GM12878 (cell line): ENCODE results near the gene KRT12. TPM values are rescaled to one million over a fixed set of nuclear protein-coding genes. Genes with fewer than 3 reads are reported as not detected.

ENCODE experiments used
- ASH2L ChIP-seq: fragments of 300-600, 200-600 bp; sonication (generic); IDR thresholded peaks from 2 replicates; pipeline ENCODE4 v1.6.1; 2017; ENCODE audit warnings: low read depth, mild to moderate bottlenecking, borderline replicate concordance
- BCL11A ChIP-seq: IDR thresholded peaks from 2 replicates; pipeline ENCODE4 v1.6.1; 2011; ENCODE audit warnings: low read depth, low read length
- BMI1 ChIP-seq: fragments of 450-650 bp; IDR thresholded peaks from 2 replicates; pipeline ENCODE4 v1.6.1; 2016; ENCODE audit warnings: mild to moderate bottlenecking, moderate library complexity, borderline replicate concordance
- CHD1 ChIP-seq: IDR thresholded peaks from 2 replicates; pipeline ENCODE4 v1.6.1; 2012; ENCODE audit warnings: low read depth, low read length, improper control_type of control experiment
- CHD2 ChIP-seq: IDR thresholded peaks from 2 replicates; pipeline ENCODE4 v1.6.1; 2011; ENCODE audit warnings: low read depth, low read length, improper control_type of control experiment, borderline replicate concordance
- CREM ChIP-seq: IDR thresholded peaks from 2 replicates; pipeline ENCODE4 v1.6.1; 2014; ENCODE audit warnings: antibody characterized with exemption, low read depth
- ESRRA ChIP-seq: IDR thresholded peaks from 2 replicates; pipeline ENCODE4 v1.6.1; 2012; ENCODE audit warnings: mild to moderate bottlenecking, low read length, improper control_type of control experiment
- HCFC1 ChIP-seq: fragments of 150-350 bp; IDR thresholded peaks from 2 replicates; pipeline ENCODE4 v1.6.1; 2014; ENCODE audit warnings: low read length
- IKZF1 ChIP-seq: fragments of 450-650 bp; conservative IDR thresholded peaks from 2 replicates; pipeline ENCODE4 v1.6.1; 2017; ENCODE audit warnings: antibody characterized with exemption, mild to moderate bottlenecking
- IKZF2 ChIP-seq, 2 experiments: fragments of 450-650 bp; IDR thresholded peaks; 2 replicates each; pipeline ENCODE4 v1.6.1; 2017; ENCODE audit warnings: mild to moderate bottlenecking in 2 of 2, moderate library complexity in 2 of 2
- MYC ChIP-seq: IDR thresholded peaks from 2 replicates; pipeline ENCODE4 v1.6.1; 2011; ENCODE audit warnings: mild to moderate bottlenecking, low read length, moderate library complexity, inconsistent platforms; ENCODE audit not compliant: insufficient read depth, insufficient replicate concordance, insufficient read length, severe bottlenecking
- NR2C1 ChIP-seq: fragments of 450-650 bp; IDR thresholded peaks from 2 replicates; pipeline ENCODE4 v1.6.1; 2017; ENCODE audit warnings: antibody characterized with exemption, mild to moderate bottlenecking, moderate library complexity
- REST ChIP-seq: IDR thresholded peaks from 2 replicates; pipeline ENCODE4 v1.6.1; 2012; ENCODE audit warnings: mild to moderate bottlenecking, low read depth, low read length
- RFX5 ChIP-seq: IDR thresholded peaks from 2 replicates; pipeline ENCODE4 v1.6.1; 2011; ENCODE audit warnings: low read depth, low read length, improper control_type of control experiment
- SMAD1 ChIP-seq: fragments of 450-650 bp; IDR thresholded peaks from 2 replicates; pipeline ENCODE4 v1.6.1; 2018; ENCODE audit warnings: mild to moderate bottlenecking, low read depth; ENCODE audit not compliant: partially characterized antibody
- SUPT20H ChIP-seq: IDR thresholded peaks from 2 replicates; pipeline ENCODE4 v1.6.1; 2011; ENCODE audit warnings: low read depth, mild to moderate bottlenecking, low read length, moderate library complexity, borderline replicate concordance; ENCODE audit not compliant: control insufficient read depth
- YBX1 ChIP-seq: fragments of 450-650 bp; IDR thresholded peaks from 2 replicates; pipeline ENCODE4 v1.6.1; 2016; ENCODE audit warnings: antibody characterized with exemption
- ZBED1 ChIP-seq: IDR thresholded peaks from 2 replicates; pipeline ENCODE4 v1.6.1; 2016; ENCODE audit warnings: borderline replicate concordance
- ZNF274 ChIP-seq: IDR thresholded peaks from one replicate; pipeline ENCODE4 v1.8.0; 2011; ENCODE audit not compliant: insufficient read length, insufficient read depth
- polyA plus RNA-seq, 11 experiments: library from polyadenylated mRNA; depleted of rRNA in 4 of 11; unstranded in 6 of 11; stranded (reverse) in 5 of 11; fragments of >200 nt; fragmentation: Nextera tagmentation in 4 of 11; fragmentation: Illumina TruSeq in 1 of 11; extraction: Ambion mirVana in 4 of 11; extraction: Trizol in 1 of 11; gene quantifications; 1 replicate in 1 of 11; 2 replicates in 10 of 11; pipeline versions ENCODE4 v1.2.1 to v1.2.3, GENCODE V29; 2011 to 2016; ENCODE audit warnings: inconsistent platforms in 2 of 11, missing spikeins in 2 of 11, low read depth in 1 of 11
- total RNA-seq, 4 experiments: library from RNA; depleted of rRNA in 3 of 4; stranded (reverse); fragments of >200 nt in 3 of 4; fragmentation: Illumina TruSeq in 1 of 4; extraction: Trizol in 1 of 4; gene quantifications; 2 replicates each; pipeline versions ENCODE4 v1.2.1 to v1.2.3, GENCODE V29; 2013 to 2021
- TF ChIP-seq, protein P1 (sequence below): fragments of 450-650 bp; IDR thresholded peaks from 2 replicates; pipeline ENCODE4 v1.6.1; 2017; ENCODE audit warnings: low read depth, mild to moderate bottlenecking, moderate library complexity
- TF ChIP-seq, protein P2 (sequence below): fragments of 450-650 bp; IDR thresholded peaks from 2 replicates; pipeline ENCODE4 v1.6.1; 2016; ENCODE audit warnings: mild to moderate bottlenecking
- TF ChIP-seq, protein P3 (sequence below): IDR thresholded peaks from 2 replicates; pipeline ENCODE4 v1.6.1; 2011; ENCODE audit warnings: mild to moderate bottlenecking, low read depth, low read length, moderate library complexity; ENCODE audit not compliant: insufficient replicate concordance

The KRT12 gene
- total and polyA plus RNA-seq, 10 of the 15 experiments (the other 5 are each of a cell fraction or from before 2014, with no cell fraction given): not detected

- TF ChIP-seq, protein P1, sequence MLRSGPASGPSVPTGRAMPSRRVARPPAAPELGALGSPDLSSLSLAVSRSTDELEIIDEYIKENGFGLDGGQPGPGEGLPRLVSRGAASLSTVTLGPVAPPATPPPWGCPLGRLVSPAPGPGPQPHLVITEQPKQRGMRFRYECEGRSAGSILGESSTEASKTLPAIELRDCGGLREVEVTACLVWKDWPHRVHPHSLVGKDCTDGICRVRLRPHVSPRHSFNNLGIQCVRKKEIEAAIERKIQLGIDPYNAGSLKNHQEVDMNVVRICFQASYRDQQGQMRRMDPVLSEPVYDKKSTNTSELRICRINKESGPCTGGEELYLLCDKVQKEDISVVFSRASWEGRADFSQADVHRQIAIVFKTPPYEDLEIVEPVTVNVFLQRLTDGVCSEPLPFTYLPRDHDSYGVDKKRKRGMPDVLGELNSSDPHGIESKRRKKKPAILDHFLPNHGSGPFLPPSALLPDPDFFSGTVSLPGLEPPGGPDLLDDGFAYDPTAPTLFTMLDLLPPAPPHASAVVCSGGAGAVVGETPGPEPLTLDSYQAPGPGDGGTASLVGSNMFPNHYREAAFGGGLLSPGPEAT: 0 out of 2 replicates have a peak, but pooled peaks have one; percentile 16
- TF ChIP-seq ASH2L: no peak
- TF ChIP-seq CREM: no peak
- TF ChIP-seq REST: no peak
- TF ChIP-seq ZBED1: no peak
- peak; percentile 37; the same call in 1 of the 2 replicates for TF ChIP-seq HCFC1
- TF ChIP-seq SUPT20H: no peak
- no peak for TF ChIP-seq MYC
- 0 out of 4 replicates have a peak, but pooled peaks of 1 of the 2 experiments have one; percentile 22 for TF ChIP-seq IKZF2 (IDR thresholded peaks at IDR 0.05)
- TF ChIP-seq RFX5: no peak
- TF ChIP-seq, protein P2, sequence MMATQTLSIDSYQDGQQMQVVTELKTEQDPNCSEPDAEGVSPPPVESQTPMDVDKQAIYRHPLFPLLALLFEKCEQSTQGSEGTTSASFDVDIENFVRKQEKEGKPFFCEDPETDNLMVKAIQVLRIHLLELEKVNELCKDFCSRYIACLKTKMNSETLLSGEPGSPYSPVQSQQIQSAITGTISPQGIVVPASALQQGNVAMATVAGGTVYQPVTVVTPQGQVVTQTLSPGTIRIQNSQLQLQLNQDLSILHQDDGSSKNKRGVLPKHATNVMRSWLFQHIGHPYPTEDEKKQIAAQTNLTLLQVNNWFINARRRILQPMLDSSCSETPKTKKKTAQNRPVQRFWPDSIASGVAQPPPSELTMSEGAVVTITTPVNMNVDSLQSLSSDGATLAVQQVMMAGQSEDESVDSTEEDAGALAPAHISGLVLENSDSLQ: no peak
- TF ChIP-seq ESRRA: no peak
- no peak for TF ChIP-seq SMAD1
- TF ChIP-seq BMI1: no peak
- no peak for TF ChIP-seq BCL11A
- TF ChIP-seq NR2C1: peak; percentile 92
- no peak for TF ChIP-seq YBX1
- TF ChIP-seq ZNF274: no peak
- no peak for TF ChIP-seq CHD2
- TF ChIP-seq, protein P3, sequence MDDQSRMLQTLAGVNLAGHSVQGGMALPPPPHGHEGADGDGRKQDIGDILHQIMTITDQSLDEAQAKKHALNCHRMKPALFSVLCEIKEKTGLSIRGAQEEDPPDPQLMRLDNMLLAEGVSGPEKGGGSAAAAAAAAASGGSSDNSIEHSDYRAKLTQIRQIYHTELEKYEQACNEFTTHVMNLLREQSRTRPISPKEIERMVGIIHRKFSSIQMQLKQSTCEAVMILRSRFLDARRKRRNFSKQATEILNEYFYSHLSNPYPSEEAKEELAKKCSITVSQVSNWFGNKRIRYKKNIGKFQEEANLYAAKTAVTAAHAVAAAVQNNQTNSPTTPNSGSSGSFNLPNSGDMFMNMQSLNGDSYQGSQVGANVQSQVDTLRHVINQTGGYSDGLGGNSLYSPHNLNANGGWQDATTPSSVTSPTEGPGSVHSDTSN: no peak
- TF ChIP-seq IKZF1: peak; percentile 77
- no peak for TF ChIP-seq CHD1
Observed at GRCh38 chr17:40818733-40819527, 48.1 kb downstream of the KRT12 start (continued).
